ENCODE results near the gene FBXL2.
"Not testable (repeated sequence)": the region's sequence is repeated elsewhere in the genome, so short reads cannot be mapped to it uniquely, and the experiment has no call there.

The FBXL2 gene

GRCh38 chr3:33388374-33389100, 111.3 kb downstream of the FBXL2 start:
- no peak for DNase-seq

- no peak for DNase-seq
These were observed 112.7 kb downstream of the FBXL2 start for GRCh38 chr3:33389908-33390307.

- DNase-seq: no peak
These were observed 114.2 kb downstream of the FBXL2 start for GRCh38 chr3:33391255-33391995.

- no peak for DNase-seq
These were observed 114.9 kb downstream of the FBXL2 start for GRCh38 chr3:33392144-33392543.

- DNase-seq: no peak
These were observed 115.5 kb downstream of the FBXL2 start for GRCh38 chr3:33392703-33393125.

GRCh38 chr3:33394403-33395054, 117.3 kb downstream of the FBXL2 start:
- no peak for DNase-seq

GRCh38 chr3:33395900-33396299, 118.7 kb downstream of the FBXL2 start:
- DNase-seq: no peak

- DNase-seq: no peak
These were observed 121.2 kb downstream of the FBXL2 start for GRCh38 chr3:33398410-33398809.

GRCh38 chr3:33401781-33402180, 124.5 kb downstream of the FBXL2 start:
- no peak for DNase-seq

- DNase-seq: no peak
These were observed 125.7 kb downstream of the FBXL2 start for GRCh38 chr3:33402936-33403335.

- no peak for DNase-seq
These were observed 126.5 kb downstream of the FBXL2 start for GRCh38 chr3:33403756-33404155.

- not testable (repeated sequence) for DNase-seq
These were observed 133.6 kb downstream of the FBXL2 start for GRCh38 chr3:33410816-33411215.

- DNase-seq: no peak
These were observed 139.9 kb downstream of the FBXL2 start for GRCh38 chr3:33417066-33417673.

GRCh38 chr3:33419948-33420347, 142.7 kb downstream of the FBXL2 start:
- no peak for DNase-seq

- peak; percentile 9 for DNase-seq
These were observed 143.7 kb downstream of the FBXL2 start for GRCh38 chr3:33420966-33421365.

- no peak for DNase-seq
These were observed 147.6 kb downstream of the FBXL2 start for GRCh38 chr3:33424606-33425452.

GRCh38 chr3:33425453-33425852, 148.2 kb downstream of the FBXL2 start:
- DNase-seq: no peak

GRCh38 chr3:33426068-33426467, 148.8 kb downstream of the FBXL2 start:
- no peak for DNase-seq

- DNase-seq: no peak
These were observed 149.5 kb downstream of the FBXL2 start for GRCh38 chr3:33426630-33427317.

GRCh38 chr3:33428734-33429133, 151.5 kb downstream of the FBXL2 start:
- peak; percentile 27 for DNase-seq

GRCh38 chr3:33429306-33429705, 152.1 kb downstream of the FBXL2 start:
- DNase-seq: not testable (repeated sequence)

- no peak for DNase-seq
These were observed 152.8 kb downstream of the FBXL2 start for GRCh38 chr3:33430061-33430460.
